HG02981 (cell line): ENCODE results near the gene ASH1L.
"Not testable (repeated sequence)": the region's sequence is repeated elsewhere in the genome, so short reads cannot be mapped to it uniquely, and the experiment has no call there.

Experiments used
- ATAC-seq: cut with Tn5 transposase; IDR thresholded peaks from one replicate; pipeline ENCODE4 v1.9.1; 2021; ENCODE audit warnings: mild to moderate bottlenecking, moderate library complexity; ENCODE audit not compliant: unreplicated experiment

ASH1L gene

DNA sequence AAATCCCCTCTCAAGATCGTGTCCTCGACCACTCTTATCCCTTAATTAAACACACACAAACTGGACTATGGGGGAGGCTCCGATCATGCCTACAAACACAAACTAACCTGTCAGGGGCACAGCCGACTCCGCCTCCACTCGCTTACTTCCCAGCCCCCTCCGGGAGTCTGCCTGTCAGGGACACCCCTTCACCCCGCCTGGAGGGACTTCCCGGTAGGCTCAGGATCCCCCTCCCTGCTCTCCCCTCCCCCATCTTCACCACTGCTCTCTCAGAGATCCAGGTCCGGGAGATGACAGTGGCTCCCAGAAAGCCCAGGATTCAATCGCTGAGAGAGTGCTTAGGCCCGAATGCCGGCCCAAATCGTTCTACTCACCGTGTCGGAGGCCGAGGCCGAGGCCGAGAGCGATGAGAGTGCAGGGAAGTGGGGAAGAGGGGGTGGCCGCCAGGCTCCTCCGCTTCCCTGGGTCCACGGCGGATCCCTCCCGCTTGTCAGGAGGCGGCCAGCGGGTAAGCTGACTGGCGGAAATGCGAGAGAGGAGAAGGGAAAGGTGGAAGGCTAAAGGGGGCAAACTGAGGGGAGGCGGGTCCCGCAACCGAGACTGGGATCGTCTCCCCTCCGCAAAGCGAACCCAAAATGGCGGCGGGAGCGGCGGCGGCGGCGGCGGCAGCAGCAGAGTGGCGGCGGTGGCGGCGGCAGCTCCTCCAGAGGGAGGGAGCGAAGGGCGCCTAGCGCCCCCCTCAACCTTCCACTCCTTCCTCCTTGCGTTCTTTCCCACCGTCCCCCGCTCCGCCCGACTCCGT lies 623 bp downstream of the ASH1L start:
- peak; percentile 28 for ATAC-seq

DNA sequence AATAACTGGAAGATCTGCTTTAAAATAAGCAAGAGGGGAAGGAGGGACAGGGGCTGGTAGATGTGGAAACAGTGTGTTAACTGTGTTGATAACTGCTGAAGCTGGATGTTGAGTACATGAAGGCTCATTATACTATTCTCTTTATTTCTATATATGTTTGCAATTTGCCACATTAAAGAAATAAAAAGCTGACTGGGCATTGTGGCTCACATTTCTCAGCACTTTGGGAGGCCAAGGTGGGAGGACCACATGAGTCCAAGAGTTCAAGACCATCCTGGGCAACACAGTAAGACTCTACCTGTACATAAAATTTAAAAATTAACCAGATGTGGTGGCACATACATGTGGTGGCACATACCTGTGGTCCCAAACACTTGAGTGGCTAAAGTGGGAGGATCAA lies 6.7 kb downstream of the ASH1L start:
- ATAC-seq, result no peak

GRCh38 chr1:155553349-155553748 lies 9.3 kb downstream of the ASH1L start:
- no peak for ATAC-seq

DNA sequence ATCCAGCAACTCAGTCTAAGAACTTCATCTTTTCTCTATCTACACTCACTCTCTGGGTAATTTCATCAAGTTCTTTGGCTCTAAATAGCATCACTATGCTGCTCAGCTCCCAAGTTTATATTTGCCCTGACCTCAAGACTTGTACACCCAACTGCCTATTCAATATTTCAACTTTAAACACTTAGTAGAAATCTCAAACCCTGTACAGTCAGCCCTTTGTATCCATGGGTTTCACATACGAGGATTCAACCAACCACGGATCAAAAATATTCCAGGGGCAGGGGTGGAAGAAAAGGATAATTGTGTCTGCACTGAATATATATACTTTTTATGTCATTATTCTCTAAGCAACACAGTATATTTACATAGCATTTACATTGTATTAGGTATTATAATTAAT lies 13.9 kb downstream of the ASH1L start:
- ATAC-seq, result no peak

DNA sequence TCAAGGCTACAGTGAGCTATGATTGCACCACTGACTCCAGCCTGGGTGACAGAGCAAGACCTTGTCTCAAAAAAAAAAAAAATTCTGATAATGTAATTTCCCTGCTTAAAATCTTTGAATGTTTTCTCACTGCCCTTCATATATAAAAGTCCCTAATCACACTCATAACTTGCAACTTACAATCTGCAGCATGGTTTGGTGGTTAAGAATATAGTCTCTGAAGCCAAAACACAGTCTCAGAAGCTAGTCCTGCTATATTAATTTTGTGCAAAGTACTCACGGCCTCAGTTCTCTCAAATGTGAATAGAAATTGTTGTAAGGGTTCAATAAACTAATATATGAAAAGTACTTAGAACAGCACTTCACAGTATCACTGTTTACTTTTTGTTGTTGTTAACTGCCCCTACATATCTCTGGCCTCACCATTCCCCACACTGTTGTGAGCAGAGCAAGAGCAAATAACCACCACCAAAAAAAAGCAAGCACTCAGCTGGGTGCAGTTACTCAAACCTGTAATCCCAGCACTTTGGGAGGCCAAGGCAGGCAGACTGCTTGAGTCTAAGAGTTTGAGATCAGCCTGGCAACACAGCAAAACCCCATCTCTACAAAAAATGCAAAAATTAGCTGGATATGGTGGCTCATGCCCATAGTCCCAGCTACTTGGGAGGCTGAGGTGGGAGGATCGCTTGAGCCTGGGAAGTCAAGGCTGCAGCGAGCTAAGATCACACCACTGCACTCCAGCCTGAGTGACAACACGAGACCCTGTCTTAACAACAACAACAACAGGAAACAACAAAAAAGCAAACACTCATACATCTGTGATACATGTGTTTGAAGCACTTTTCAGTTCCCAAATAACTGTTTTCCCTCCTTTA lies 22.4 kb downstream of the ASH1L start:
- ATAC-seq, result no peak

DNA sequence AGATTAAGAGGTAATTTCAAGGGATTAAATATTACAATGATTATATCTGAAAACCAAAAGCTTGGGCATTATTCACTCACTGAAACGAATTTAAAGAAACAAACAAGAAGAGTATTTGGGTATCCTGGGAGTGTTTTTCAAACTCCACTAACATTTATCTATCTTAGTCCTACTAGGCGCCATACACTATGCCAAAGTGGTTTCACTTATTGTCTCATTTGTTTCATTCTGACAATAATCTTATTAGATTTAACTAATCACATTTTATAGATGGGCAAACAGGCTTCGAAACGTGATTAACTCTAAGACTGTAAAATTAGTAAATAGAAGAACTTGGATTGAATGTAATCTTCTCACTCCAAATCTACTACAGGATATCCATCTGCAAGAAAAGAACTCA lies 25.4 kb downstream of the ASH1L start:
- ATAC-seq, result no peak

DNA sequence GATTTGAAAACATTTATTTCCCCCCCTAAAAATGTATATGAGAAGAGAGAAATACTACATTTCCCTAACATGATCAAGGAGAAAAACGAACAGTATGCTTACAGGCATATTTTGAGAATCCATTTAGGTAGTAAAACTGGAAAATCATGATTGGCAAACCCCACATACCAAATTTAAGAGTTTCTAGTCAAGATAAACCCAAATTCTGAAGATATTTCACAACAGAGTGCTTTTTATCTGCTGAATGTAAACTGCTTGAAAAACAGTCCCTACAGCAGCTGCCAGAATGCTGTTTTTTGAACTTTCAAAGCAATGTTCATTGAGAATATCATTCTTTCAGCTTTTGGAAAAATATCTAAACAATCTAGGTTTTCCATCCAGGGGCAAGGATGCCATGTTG lies 31.0 kb downstream of the ASH1L start:
- no peak for ATAC-seq

GRCh38 chr1:155529929-155530328 lies 32.7 kb downstream of the ASH1L start:
- no peak for ATAC-seq

DNA sequence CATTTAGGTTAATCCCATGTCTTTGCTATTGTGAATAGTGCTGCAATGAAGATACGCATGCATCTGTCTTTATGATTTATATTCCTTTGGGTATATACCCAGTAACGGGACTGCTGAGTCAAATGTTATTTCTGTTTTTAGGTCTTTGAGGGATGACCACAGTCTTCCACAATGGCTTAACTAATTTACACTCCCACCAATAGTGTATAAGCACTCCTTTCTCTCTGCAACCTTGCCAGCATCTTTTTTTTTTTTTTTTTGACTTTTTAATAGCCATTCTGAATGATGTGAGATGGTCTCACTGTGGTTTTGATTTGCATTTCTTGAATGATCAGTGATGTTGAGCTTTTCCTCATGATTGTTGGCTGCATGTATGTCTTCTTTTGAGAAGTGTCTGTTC lies 33.5 kb downstream of the ASH1L start:
- no peak for ATAC-seq

DNA sequence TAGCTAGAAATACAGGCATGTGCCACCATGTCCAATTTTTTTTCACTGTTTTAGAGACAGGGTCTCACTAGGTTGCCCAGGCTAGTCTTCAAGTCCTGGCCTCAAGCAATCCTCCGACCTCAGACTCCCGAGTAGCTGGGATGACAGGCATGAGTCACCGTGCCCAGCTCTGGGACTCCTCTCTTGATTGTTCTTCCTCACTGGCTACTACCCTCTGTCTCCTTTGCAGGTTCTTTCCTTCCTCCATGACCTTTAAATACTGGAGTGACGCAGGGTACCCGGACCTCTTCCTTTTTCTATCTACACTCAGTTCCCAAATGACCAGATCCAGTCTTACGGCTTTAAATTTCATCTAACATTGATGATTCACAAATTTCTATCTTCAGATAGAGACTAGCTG lies 34.9 kb downstream of the ASH1L start:
- ATAC-seq, result no peak

DNA sequence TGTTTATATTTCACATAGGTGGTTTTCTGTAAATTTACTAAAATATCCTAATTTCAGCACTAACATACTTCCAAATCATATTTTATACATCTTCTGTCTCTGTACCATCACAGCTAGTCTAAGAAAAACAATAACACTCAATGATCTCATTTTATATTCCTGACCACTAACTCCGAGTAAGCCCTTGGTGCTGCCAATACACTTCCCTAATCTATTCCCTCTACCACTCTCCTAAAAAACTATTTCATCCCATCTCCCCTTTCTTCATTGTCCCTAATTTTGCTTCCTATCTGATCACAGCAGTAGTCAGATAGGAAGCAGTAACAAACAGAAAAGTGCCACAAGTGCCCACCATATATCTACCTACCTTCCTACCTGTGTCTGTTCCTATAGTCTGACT lies 36.2 kb downstream of the ASH1L start:
- no peak for ATAC-seq

DNA sequence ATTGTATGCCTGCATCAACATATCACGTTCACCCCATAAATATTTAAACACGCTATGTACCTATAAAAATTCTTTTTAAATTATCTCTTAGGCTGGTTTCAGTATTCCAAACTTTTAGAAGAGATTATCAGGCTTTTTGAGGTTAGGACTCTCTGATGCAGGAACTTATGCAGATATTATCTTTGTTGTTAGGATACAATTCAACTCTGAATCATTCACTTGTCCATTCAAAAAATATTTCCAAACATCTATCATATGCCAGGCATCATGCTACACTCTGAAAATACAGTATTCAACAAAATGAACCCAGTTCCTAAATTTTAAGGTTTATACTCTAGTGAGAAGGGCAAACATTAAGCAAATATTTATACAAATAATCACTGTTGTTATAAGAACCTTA lies 40.5 kb downstream of the ASH1L start:
- ATAC-seq, result no peak

- ATAC-seq, result no peak
Measured at GRCh38 chr1:155518484-155518883, 44.1 kb downstream of the ASH1L start.

DNA sequence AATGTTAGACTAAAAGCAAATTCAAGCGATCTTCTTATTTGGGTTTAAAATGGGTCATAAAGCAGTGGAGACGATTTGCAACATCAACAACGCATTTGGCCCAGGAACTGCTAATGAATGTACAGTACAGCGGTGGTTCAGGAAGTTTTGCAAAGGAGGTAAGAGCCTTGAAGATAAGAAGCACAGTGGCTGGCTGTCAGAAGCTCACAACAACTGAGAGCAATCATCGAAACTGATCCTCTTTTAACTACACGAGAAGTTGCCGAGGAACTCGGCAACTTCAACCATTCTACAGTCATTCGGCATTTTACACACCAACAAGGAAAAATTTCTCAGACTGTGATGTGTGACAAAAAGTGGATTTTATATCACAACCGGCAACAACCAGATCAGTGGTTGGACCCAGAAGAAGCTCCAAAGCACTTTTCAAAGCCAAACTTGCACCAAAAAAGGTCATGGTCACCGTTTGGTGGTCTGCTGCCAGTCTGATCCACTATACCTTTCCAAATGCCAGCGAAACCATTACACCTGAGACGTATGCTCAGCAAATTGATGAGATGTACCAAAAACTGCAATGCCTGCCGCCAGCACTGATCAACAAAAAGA lies 47.9 kb downstream of the ASH1L start:
- ATAC-seq, result no peak

GRCh38 chr1:155513300-155513916 lies 49.2 kb downstream of the ASH1L start:
- ATAC-seq, result no peak

DNA sequence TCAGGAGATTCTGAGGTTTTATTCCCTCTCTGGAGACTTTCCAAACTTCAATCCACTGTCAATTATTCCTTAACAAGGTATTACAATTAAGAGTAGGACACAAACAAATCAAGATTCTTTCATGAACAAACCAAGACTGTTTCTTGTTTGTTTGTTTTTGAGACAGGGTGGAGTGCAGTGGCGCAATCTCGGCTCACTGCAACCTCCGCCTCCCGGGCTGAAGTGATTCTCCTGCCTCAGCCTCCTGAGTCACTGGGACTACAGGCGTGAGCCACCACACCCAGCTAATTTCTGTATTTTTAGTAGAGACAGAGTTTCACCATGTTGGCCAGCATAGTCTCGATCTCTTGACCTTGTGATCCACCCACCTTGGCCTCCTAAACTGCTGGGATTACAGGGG lies 51.2 kb downstream of the ASH1L start:
- ATAC-seq, result not testable (repeated sequence)

GRCh38 chr1:155509064-155509463 lies 53.5 kb downstream of the ASH1L start:
- ATAC-seq, result no peak

DNA sequence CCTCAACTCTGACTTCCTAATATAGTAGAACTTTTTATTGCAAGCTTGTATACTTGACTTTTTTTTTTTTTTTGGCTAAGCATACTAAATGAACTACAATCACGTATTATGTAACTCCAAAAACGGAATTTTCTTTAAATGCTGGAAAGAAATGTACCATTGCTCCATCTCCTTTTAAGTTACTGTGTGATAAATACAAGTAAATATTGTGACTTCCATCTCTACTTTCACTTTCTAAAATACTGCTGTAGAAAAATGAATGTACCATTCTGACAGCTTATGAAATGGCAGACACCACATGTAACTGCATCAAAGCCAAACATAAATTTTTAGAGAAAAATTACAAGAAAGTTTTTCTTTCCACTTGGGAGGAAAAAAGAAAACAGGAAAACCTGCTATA lies 54.7 kb downstream of the ASH1L start:
- ATAC-seq, result no peak

DNA sequence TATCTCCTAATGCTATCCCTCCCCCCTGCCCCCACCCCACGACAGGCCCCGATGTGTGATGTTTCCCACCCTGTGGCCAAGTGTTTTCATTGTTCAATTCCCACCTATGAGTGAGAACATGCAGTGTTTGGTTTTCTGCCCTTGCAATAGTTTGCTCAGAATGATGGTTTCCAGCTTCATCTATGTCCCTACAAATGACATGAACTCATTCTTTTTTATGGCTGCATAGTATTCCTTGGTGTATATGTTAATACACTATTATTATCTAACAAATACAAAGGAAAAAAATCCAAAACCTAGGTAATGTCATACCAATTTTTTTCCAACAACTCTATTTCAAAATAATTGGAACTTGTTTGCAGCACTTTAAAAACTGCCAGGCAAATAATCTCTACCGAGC lies 56.6 kb downstream of the ASH1L start:
- not testable (repeated sequence) for ATAC-seq

- no peak for ATAC-seq
Measured at GRCh38 chr1:155504207-155504606, 58.4 kb downstream of the ASH1L start.

- ATAC-seq, result no peak
Measured at GRCh38 chr1:155499953-155500639, 62.5 kb downstream of the ASH1L start.
